ENCODE data around the gene STX18. TPM values are rescaled to one million over a fixed set of nuclear protein-coding genes. Genes with fewer than 3 reads are reported as not detected.

The STX18 gene
- total and polyA plus RNA-seq, 4 donors: 10.2 to 17.1 (median 12.4) TPM

- Histone ChIP-seq H3K27ac (ENCODE audit: low read depth in 1 of 2, low read length in 2 of 2) (no peak overlapping the region), H3K27me3 (ENCODE audit: control insufficient read depth in 4 of 4, insufficient read depth in 4 of 4, low read length in 3 of 4) (no peaks in the 10 kb centered on the region), H3K4me3 (ENCODE audit: low read depth in 1 of 3, low read length in 3 of 3) (no peak overlapping the region), H3K9ac (ENCODE audit: low read depth in 1 of 2, low read length in 2 of 2) (no peak overlapping the region), H3K36me3 (ENCODE audit: control insufficient read depth in 4 of 4, insufficient read depth in 3 of 4, low read depth in 1 of 4, low read length in 3 of 4) (no peaks in the 10 kb centered on the region), H3K9me3 (ENCODE audit: control insufficient read depth in 4 of 4, low read length in 3 of 4) (no peaks in the 10 kb centered on the region), H3K4me1 (ENCODE audit: control insufficient read depth in 4 of 4, insufficient read depth in 4 of 4, low read length in 3 of 4) (no peaks in the 10 kb centered on the region)
- TF ChIP-seq RXRA (IDR thresholded peaks at IDR 0.05) (no peak), RAD21 (IDR thresholded peaks at IDR 0.05) (no peak), EGR1 (IDR thresholded peaks at IDR 0.05; ENCODE audit: low read depth in 2 of 2) (no peak), TAF1 (conservative IDR thresholded peaks at IDR 0.05) (no peak), CTCF (IDR thresholded peaks at IDR 0.05; ENCODE audit: low read depth, low read length, missing input control) (no peak), HNF4G (IDR thresholded peaks at IDR 0.05) (no peak)
- TF ChIP-seq, protein P1, sequence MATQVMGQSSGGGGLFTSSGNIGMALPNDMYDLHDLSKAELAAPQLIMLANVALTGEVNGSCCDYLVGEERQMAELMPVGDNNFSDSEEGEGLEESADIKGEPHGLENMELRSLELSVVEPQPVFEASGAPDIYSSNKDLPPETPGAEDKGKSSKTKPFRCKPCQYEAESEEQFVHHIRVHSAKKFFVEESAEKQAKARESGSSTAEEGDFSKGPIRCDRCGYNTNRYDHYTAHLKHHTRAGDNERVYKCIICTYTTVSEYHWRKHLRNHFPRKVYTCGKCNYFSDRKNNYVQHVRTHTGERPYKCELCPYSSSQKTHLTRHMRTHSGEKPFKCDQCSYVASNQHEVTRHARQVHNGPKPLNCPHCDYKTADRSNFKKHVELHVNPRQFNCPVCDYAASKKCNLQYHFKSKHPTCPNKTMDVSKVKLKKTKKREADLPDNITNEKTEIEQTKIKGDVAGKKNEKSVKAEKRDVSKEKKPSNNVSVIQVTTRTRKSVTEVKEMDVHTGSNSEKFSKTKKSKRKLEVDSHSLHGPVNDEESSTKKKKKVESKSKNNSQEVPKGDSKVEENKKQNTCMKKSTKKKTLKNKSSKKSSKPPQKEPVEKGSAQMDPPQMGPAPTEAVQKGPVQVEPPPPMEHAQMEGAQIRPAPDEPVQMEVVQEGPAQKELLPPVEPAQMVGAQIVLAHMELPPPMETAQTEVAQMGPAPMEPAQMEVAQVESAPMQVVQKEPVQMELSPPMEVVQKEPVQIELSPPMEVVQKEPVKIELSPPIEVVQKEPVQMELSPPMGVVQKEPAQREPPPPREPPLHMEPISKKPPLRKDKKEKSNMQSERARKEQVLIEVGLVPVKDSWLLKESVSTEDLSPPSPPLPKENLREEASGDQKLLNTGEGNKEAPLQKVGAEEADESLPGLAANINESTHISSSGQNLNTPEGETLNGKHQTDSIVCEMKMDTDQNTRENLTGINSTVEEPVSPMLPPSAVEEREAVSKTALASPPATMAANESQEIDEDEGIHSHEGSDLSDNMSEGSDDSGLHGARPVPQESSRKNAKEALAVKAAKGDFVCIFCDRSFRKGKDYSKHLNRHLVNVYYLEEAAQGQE (IDR thresholded peaks at IDR 0.05): no peak
- 94% methylated on average over 3 of the region's 3 CpGs for WGBS
- no peak for DNase-seq (ENCODE audit: low spot score)
These were observed 43.3 kb upstream of the STX18 start for GRCh38 chr4:4585012-4585670.

DNA sequence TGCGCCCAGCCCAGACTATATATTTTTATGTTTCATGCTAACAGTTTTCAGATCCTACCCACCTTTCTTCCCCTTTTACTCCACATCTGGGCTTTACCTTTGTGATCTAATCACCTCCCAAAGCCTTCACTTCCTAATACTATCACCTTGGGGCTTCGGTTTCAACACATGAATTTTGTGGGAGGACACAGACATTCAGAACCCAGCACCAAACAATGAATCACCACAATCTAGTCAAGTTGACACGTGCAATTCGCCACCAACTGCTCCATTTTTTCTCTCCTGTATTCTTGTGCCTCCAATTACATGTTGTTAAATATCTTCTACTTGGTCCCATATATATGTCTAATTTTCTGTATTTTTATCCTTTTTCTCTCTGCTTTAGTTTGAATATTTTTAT lies 41.8 kb upstream of the STX18 start:
- Histone ChIP-seq H3K4me1 (ENCODE audit: control insufficient read depth in 4 of 4, insufficient read depth in 4 of 4, low read length in 3 of 4) (no peaks in the 10 kb centered on the region), H3K36me3 (ENCODE audit: control insufficient read depth in 4 of 4, insufficient read depth in 3 of 4, low read depth in 1 of 4, low read length in 3 of 4) (no peaks in the 10 kb centered on the region), H3K27ac (ENCODE audit: low read depth in 1 of 2, low read length in 2 of 2) (no peak overlapping the region), H3K9me3 (ENCODE audit: control insufficient read depth in 4 of 4, low read length in 3 of 4) (no peaks in the 10 kb centered on the region), H3K9ac (ENCODE audit: low read depth in 1 of 2, low read length in 2 of 2) (no peak overlapping the region), H3K27me3 (ENCODE audit: control insufficient read depth in 4 of 4, insufficient read depth in 4 of 4, low read length in 3 of 4) (no peaks in the 10 kb centered on the region), H3K4me3 (ENCODE audit: low read depth in 1 of 3, low read length in 3 of 3) (no peak overlapping the region)
- no peak for DNase-seq (ENCODE audit: low spot score)
- TF ChIP-seq HNF4A (conservative IDR thresholded peaks at IDR 0.05) (no peak), CTCF (IDR thresholded peaks at IDR 0.05; ENCODE audit: low read depth, low read length, missing input control) (no peak), YY1 (IDR thresholded peaks at IDR 0.05) (no peak), JUND (IDR thresholded peaks at IDR 0.05) (no peak), FOXA2 (IDR thresholded peaks at IDR 0.05) (no peak), RXRA (IDR thresholded peaks at IDR 0.05) (no peak)
- TF ChIP-seq, protein P2, sequence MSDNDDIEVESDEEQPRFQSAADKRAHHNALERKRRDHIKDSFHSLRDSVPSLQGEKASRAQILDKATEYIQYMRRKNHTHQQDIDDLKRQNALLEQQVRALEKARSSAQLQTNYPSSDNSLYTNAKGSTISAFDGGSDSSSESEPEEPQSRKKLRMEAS (IDR thresholded peaks at IDR 0.05): no peak
- 97% methylated on average over 4 of the region's 4 CpGs for WGBS

Measured in liver (tissue), 9 donors.